ENCODE results near the gene UVRAG.

- no peak for TF ChIP-seq CTCF (IDR thresholded peaks at IDR 0.05)
- no peak for TF ChIP-seq POLR2A (IDR thresholded peaks at IDR 0.05)
Observed at GRCh38 chr11:75893251-75893650, 78.2 kb downstream of the UVRAG start.

All from stomach (tissue), 4 donors.